Subcutaneous adipose tissue (tissue), 4 donors: ENCODE results near the gene CDH24. TPM values are rescaled to one million over a fixed set of nuclear protein-coding genes. Genes with fewer than 3 reads are reported as not detected.

ENCODE experiments used
- CTCF ChIP-seq: fragments of 450-650 bp; IDR thresholded peaks from one replicate; pipeline ENCODE4 v1.5.1; 2016; ENCODE audit warnings: low read depth, mild to moderate bottlenecking, control low read depth, antibody characterized with exemption, moderate library complexity
- total RNA-seq, 4 donors: library from RNA; depleted of rRNA; stranded (reverse); fragments of >200 nt; gene quantifications; one replicate each; pipeline ENCODE4 v1.1.0, GENCODE V29; 2016

CDH24 gene
- total RNA-seq, 4 donors from 2014 or later, result 1.5 to 4.1 (median 1.8) TPM

- no peak for TF ChIP-seq CTCF
Observed at GRCh38 chr14:23089498-23090253, 32.4 kb upstream of the CDH24 start.

GRCh38 chr14:23086565-23086964 is 29.2 kb upstream of the CDH24 start:
- no peak for TF ChIP-seq CTCF

- no peak for TF ChIP-seq CTCF
Observed at GRCh38 chr14:23085458-23085857, 28.1 kb upstream of the CDH24 start.

GRCh38 chr14:23080474-23080873 is 23.2 kb upstream of the CDH24 start:
- no peak for TF ChIP-seq CTCF

GRCh38 chr14:23079716-23080115 is 22.4 kb upstream of the CDH24 start:
- no peak for TF ChIP-seq CTCF

GRCh38 chr14:23078692-23079116 is 21.4 kb upstream of the CDH24 start:
- TF ChIP-seq CTCF, result no peak

GRCh38 chr14:23077962-23078361 is 20.6 kb upstream of the CDH24 start:
- no peak for TF ChIP-seq CTCF
